Fibroblast of skin of left biceps (primary cell): Measurements from ENCODE around the gene CGA.
"Not testable (repeated sequence)": the region's sequence is repeated elsewhere in the genome, so short reads cannot be mapped to it uniquely, and the experiment has no call there.

Source experiments
- DNase-seq, 2 experiments: peaks; one replicate each; pipeline ENCODE4 v3.0.0-alpha.2; 2013; ENCODE audit warnings: low read depth in 2 of 2

The CGA gene

GRCh38 chr6:87095087-87095509 lies at the start of gene CGA:
CGA (minus strand) TSS chr6:87095106; CDS start chr6:87088200, 6,906 bp downstream.
- no peak for DNase-seq

DNA sequence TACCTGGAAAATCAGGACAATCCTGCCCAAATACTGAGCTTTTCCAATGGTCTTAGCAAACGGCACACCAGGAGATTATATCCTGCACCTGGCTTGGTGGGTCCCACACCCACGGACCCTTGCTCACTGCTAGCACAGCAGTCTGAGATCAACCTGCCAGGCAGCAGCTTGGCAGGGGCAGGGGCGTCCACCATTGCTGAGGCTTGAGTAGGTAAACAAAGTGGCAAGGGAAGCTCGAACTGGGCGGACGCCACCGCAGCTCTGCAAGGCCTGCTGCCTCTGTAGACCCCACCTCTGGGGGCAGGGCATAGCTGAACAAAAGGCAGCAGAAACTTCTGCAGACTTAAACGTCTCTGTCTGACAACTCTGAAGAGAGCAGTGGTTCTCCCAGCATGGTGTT lies 45.0 kb upstream of the CGA start:
- not testable (repeated sequence) for DNase-seq

DNA sequence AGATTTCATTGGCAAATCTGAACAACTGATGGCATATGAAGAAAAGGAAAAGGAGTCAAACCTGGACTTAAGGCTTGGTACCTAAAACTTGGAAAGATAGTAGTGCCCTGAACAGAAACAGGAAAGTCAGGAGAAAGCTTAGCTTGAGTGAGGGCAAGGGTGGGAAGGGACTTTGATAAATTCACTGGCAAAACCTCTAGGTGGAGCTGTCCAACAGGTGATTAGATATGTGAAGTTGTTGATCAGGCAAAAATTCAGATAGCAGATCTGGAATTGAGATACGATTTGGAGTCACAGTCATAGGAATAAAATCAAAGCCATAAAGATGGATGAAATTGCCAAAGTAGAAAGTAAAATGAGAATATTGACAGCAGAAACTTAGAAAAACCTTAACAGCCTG lies 44.3 kb upstream of the CGA start:
- no peak for DNase-seq

DNA sequence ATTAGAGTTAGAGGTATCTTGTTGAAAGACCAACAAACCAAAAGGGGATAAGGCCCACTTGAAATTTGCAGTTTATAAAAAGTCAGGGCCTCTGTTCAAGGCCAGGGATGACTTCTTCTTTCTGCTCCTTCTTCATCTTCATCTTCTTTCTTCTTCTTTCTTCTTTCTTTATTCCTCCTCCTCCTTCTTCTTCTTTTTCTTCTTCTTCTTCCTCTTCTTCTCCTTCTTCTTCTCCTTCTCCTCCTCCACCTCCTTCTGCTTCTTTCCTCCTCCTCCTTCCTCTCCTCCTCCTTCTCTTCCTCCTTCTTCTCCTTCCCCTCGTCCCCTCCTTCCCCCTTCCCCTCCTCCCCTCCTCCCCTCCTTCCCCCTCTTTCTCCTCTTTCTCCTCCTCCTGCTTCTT lies 42.1 kb upstream of the CGA start:
- no peak for DNase-seq

DNA sequence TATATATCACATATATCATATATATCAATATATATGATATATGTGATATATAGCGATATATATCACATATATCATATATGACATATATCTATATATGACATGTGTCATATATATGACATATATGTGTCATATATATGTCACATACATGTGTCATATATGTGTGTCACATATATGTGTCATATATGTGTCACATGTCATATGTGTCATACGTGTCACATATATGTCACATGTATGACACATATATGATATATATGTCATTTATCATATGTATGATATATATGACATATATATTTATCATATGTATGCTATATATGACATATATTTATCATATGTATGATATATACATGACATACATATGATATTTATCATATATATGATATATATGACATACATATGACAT lies 32.8 kb upstream of the CGA start:
- no peak for DNase-seq

DNA sequence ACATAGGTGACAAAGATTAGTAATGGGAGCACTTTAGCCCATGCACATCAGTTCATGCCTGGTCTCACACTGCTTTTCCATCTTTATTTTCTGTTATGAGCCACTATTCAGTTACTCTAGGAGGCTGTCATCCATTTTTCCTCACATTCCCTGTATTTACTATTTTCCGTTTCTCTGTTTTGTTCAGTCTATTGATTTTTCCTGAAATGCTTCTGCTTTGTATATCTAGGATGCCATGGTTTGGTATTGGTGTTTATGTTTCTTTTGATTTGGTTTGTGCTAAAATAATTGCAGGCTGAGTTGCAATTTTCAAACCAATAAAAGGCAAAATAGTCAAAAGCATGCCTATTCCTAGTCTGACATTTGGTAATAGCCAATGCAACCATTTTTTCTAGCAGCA lies 31.6 kb upstream of the CGA start:
- DNase-seq: no peak

GRCh38 chr6:87124074-87124473 lies 29.2 kb upstream of the CGA start:
- DNase-seq: no peak

DNA sequence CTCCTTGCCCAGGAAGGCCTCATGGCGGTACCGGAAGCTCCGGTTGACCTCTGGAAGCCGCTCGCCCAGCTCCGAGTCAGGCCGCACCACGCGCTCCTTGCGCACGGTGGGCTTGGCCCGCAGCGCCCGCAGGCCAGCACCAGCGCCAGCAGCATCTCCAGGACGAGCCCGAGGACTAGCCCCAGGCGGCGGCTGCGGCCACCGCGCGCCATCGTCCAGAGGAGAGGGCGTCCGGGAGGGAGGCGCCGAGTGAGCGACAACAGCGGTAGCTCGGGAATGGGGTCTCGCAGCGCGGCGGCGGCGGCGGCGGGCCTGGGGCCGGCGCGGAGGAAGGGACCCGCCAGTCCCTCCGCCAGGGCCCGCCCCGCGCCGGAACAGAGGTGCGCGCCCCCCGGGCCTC lies 27.6 kb upstream of the CGA start:
- DNase-seq: no peak

DNA sequence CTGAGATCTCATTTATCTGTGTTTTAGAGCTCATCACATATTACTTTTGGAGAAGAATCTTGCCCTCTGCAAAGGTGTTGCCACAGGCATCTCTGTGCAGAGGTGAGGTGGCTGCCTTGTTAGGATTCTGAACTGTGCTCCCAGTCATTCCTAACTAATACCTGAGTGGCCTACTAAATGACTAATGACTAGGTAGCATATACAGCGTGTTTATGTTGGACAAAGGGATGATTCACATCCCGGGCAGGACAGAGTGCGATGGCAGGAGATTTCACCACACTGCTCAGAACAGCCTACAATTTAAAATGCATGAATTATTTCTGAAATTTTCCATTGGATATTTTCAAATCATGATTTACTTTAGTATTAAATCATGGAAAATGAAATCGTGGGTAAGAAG lies 23.1 kb upstream of the CGA start:
- DNase-seq: no peak

GRCh38 chr6:87116922-87117321 lies 22.0 kb upstream of the CGA start:
- no peak for DNase-seq

DNA sequence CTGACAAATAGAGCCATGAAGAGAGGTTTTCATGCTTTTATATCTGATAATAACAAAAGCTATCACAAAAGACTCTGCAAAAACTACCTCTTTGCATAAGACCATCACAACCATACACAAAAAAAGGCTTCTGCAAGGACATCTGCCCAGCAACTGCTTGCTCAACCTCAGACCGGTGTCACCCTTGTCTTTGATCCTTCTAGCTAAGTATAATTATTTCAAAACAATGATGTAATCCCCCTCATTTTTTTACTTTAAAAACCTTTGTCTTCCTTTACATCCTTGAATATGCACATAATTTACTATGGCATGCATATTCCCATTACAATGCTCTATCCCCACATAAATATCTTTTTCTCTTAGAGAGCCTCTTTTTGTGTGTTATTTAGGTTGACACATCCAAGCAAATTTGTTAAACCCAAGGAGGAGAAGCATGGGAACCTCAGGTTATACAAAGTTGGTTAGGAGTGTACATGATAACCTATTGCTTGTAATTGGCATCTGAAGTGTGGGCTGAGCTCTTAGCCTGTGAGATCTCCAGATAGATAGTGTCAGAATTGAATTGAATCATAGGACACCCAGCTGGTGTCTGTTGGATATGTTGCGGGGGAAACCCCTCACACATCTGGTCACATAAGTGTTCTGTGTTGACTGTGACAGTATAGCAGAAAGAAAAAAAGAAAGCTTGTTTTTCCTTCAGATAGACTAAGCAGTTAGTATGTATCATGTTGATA lies 20.7 kb upstream of the CGA start:
- no peak for DNase-seq

DNA sequence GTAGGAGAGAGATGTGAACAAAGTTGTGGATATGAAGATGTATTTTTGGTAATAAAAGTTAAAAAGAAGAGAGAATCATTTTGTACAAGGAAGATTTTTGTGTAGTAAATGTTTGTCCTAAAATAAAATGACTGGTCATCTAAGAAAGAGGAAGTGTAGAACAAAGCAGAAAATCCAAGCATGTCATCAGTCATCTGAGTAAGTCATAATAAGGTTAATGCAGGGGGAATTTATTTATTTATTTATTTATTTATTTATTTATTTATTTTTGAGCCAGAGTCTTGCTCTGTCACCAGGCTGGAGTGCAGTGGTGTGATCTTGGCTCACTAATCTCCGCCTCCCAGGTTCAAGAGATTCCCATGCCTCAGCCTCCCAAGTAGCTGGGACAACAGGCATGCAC lies 15.7 kb upstream of the CGA start:
- DNase-seq: no peak

GRCh38 chr6:87105823-87106222 lies 10.9 kb upstream of the CGA start:
- peak in 1 of 2 experiments; percentile 8 for DNase-seq

GRCh38 chr6:87104667-87105066 lies 9.8 kb upstream of the CGA start:
- DNase-seq: no peak

DNA sequence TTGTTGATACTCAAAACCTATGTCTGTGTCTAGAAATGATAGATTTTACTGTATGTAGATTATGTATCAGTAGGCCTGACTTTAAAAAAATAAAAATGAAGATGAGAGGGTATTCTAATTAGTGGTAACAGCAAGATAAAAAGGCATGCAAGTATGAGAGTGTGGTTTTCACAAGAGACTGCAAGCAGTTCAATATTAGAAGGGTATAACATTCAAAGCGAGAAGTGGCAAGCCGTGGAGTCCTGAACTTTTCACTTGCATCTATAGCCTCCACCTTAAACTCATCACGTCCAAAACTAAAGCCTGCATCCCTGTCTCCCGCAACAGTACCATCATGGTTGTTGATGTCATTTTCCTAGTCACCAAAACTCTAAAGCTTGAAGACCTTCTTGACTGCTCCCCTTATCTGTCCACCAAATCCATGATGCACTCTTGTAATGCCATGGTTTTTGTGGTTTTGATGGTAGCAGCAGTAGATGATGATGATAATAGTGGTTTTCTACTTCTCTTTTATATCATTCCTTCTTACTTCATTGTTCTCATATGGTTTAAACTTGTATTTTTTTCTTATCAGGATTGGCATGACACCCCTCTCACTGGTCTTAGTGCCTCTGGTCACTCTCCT lies 9.2 kb upstream of the CGA start:
- DNase-seq: no peak

GRCh38 chr6:87102151-87102621 lies 7.3 kb upstream of the CGA start:
- DNase-seq: no peak

- DNase-seq: no peak
Measured at GRCh38 chr6:87101067-87101466, 6.2 kb upstream of the CGA start.

- DNase-seq: no peak
Measured at GRCh38 chr6:87100216-87100615, 5.3 kb upstream of the CGA start.

GRCh38 chr6:87099472-87099871 lies 4.6 kb upstream of the CGA start:
- DNase-seq: no peak

- no peak for DNase-seq
Measured at GRCh38 chr6:87094576-87094975, 330 bp downstream of the CGA start.

DNA sequence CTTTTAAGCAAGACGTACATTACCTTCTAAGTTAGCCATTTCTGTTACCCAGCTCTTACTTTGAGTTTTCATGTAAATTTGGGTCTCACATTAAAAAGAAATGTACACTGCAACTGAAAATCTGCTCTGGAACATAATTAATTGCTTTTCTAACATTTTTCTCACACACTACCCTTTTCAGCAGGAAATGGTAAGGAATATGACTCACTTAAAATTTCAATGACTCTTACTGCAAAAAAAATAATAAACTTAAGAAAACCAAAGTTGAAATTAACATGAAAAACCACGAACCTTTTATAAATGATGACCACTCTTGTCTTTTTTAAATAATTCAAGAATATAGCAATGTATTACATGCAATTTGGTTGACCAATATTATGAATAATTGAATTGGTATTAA lies 1.3 kb downstream of the CGA start:
- peak in 1 of 2 experiments; percentile 5 for DNase-seq

DNA sequence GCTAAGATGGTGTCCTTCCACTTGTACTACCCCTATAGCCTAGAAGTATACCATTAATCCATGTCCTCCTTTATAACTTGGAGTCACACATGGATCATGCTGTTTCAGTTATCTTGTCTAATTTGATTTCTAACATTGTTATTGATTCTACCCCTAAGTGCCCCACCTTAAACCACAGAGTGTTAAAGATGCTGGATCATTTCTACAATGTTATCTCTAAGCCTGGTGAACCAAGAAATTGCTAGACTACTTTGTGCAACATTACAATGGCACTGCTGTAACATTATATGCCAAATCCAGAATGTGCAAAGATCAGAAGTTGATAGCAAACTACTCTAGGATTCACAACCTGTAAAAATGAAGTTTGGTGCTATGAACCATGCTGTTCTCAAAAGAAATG lies 1.7 kb downstream of the CGA start:
- no peak for DNase-seq

GRCh38 chr6:87092435-87092834 lies 2.5 kb downstream of the CGA start:
- DNase-seq: no peak

- no peak for DNase-seq
Measured at GRCh38 chr6:87089135-87089534, 5.8 kb downstream of the CGA start.
